Small intestine (tissue), 7 donors: Measurements from ENCODE around the gene THAP11. TPM values are rescaled to one million over a fixed set of nuclear protein-coding genes. Genes with fewer than 3 reads are reported as not detected.

Experiments used
- DNase-seq, 2 donors: peaks; one replicate each; pipeline versions ENCODE4 v3.0.0 to v3.0.0-alpha.2; 2013
- FAIRE-seq: peaks from 2 replicates; lab custom pipeline; 2012; peaks lifted over from hg19 to GRCh38; lab: Jason Lieb, UNC
- H3K27ac ChIP-seq, 3 donors: one replicate each; pipeline ENCODE4 v1.5.1; 2013; ENCODE audit warnings: low read length in 2 of 3, mild to moderate bottlenecking in 2 of 3, control low read depth in 1 of 3, inconsistent platforms in 1 of 3, low read depth in 1 of 3, moderate library complexity in 1 of 3
- H3K27me3 ChIP-seq, 3 donors: one replicate each; pipeline ENCODE4 v1.6.1; 2013; ENCODE audit warnings: low read length in 3 of 3, inconsistent platforms in 1 of 3; ENCODE audit not compliant: control insufficient read depth in 3 of 3, insufficient read depth in 3 of 3
- H3K36me3 ChIP-seq, 3 donors: one replicate each; pipeline ENCODE4 v1.6.1; 2013; ENCODE audit warnings: low read length in 3 of 3, inconsistent platforms in 1 of 3, low read depth in 1 of 3, mild to moderate bottlenecking in 1 of 3, moderate library complexity in 1 of 3; ENCODE audit not compliant: control insufficient read depth in 3 of 3, insufficient read depth in 2 of 3
- H3K4me1 ChIP-seq, 3 donors: one replicate each; pipeline ENCODE4 v1.6.1; 2013; ENCODE audit warnings: low read length in 2 of 3, inconsistent platforms in 1 of 3, low read depth in 1 of 3, mild to moderate bottlenecking in 1 of 3, moderate library complexity in 1 of 3; ENCODE audit not compliant: control insufficient read depth in 3 of 3, insufficient read depth in 2 of 3
- H3K4me3 ChIP-seq, 3 donors: one replicate each; pipeline ENCODE4 v1.5.1; 2013; ENCODE audit warnings: low read length in 3 of 3, control low read depth in 1 of 3, inconsistent platforms in 1 of 3, low read depth in 1 of 3, mild to moderate bottlenecking in 1 of 3, moderate library complexity in 1 of 3
- H3K9me3 ChIP-seq, 2 donors: one replicate each; pipeline ENCODE4 v1.6.1; 2013; ENCODE audit warnings: low read depth in 1 of 2, low read length in 1 of 2; ENCODE audit not compliant: control insufficient read depth in 2 of 2, insufficient read depth in 1 of 2
- WGBS, 3 donors: extraction: QIAGEN DNeasy Blood & Tissue Kit; methylation state at CpG; one replicate each; pipeline ENCODE4 v1.1.7; 2013; 5-methylcytosine and 5-hydroxymethylcytosine counted together
- polyA plus RNA-seq, 4 donors: library from polyadenylated mRNA; stranded (reverse) in 3 of 4; unstranded in 1 of 4; fragments of 200-250 nt in 3 of 4; fragments of 120-200 nt in 1 of 4; gene quantifications; one replicate each; pipeline versions ENCODE4 v1.2.1 to v1.2.3, GENCODE V29; 2013
- donor health status: healthy with polysubstance abuse.
- donor health status: control.
- donor health status: control.
- donor health status: Bipolar disorder and iron deficiency.
- donor health status: healthy.

Gene THAP11
- polyA plus RNA-seq, 4 donors = 15.0 to 25.0 (median 19.2) TPM

DNA sequence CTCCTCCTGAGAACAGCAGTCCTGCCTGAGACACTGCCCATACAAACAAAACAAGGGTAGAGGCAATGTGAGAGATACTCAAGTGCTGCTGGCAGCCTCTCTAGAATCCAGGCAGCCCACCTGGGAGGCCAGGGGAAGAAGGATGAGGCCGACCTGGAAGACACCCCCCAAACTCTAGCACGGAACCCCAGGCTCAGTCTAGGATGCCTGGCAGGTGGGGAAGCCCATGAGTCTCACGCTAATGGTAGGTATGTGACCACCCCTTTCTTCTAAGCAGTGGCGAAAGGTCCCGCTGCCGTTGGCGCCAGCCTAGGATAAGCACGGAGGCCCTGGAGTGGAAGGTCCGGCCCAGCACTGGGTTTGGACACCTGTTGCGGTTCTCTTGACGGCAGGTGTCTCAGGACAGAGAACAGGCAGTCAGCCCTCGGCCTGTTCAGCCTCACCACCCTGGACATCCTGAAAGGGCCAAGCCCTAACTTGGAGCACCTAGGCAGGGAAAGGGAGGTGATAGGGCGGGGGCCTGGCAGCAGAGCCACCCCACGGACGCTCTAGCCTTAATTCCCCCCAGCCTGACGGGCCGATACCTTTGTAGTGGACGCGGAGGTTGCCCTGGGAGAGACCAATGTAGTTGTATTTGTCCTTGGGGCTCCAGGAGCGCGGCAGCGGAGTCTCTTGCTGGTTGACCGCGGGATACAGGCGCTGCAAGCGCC lies 36.2 kb upstream of the THAP11 start:
- H3K36me3 ChIP-seq = peaks cover 4 to 21% (median 6%) of the 10 kb centered on the region in 3 donors
- peaks cover 5 to 12% (median 9%) of the 10 kb centered on the region in 3 donors for H3K4me1 ChIP-seq
- peak overlapping the region; percentile 57 to 74 (median 66) for H3K27ac ChIP-seq
- no peak for DNase-seq
- FAIRE-seq = no peak
- H3K4me3 ChIP-seq = peak overlapping the region; percentile 94 to 98 (median 96)
- no peaks in the 10 kb centered on the region for H3K9me3 ChIP-seq
- H3K27me3 ChIP-seq = no peaks in the 10 kb centered on the region
- 1% methylated on average over 24 to 26 of the region's 26 CpGs for WGBS, 3 donors

GRCh38 chr16:67806428-67807147 lies 35.5 kb upstream of the THAP11 start, which contains the start of the genes RANBP10 and TSNAXIP1:
RANBP10 (minus strand) TSS chr16:67806560; CDS start chr16:67806536, 24 bp downstream.
TSNAXIP1 (plus strand) TSS chr16:67806889; CDS start chr16:67807150, 261 bp downstream.
- H3K36me3 ChIP-seq = peaks cover 0 to 15% (median under 1%) of the 10 kb centered on the region in 3 donors
- no peaks in the 10 kb centered on the region for H3K27me3 ChIP-seq
- no peaks in the 10 kb centered on the region for H3K9me3 ChIP-seq
- DNase-seq = peak; percentile 98 to 100
- H3K4me3 ChIP-seq = peak within 1 kb of the TSS; percentile 94 to 98 (median 96)
- H3K27ac ChIP-seq = peak within 1 kb of the TSS; percentile 57 to 75 (median 74)
- WGBS, 3 donors = 0 to 1% (median 0%) methylated on average over 48 to 54 of the region's 54 CpGs
- H3K4me1 ChIP-seq = peaks cover 5 to 12% (median 6%) of the 10 kb centered on the region in 3 donors
- no peak for FAIRE-seq

- Histone ChIP-seq H3K4me1 (peaks cover 4 to 12% (median 5%) of the 10 kb centered on the region in 3 donors), H3K9me3 (no peaks in the 10 kb centered on the region), H3K27ac (peak overlapping the region in 2 of 3 donors; percentile 5 to 53), H3K4me3 (peak overlapping the region; percentile 48 to 94 (median 60)), H3K27me3 (no peaks in the 10 kb centered on the region), H3K36me3 (peaks cover 0 to 10% (median 0%) of the 10 kb centered on the region in 3 donors)
- FAIRE-seq (no peak), DNase-seq (no peak)
- 29 to 32% (median 32%) methylated on average over 24 of the region's 24 CpGs for WGBS, 3 donors
These were observed 34.9 kb upstream of the THAP11 start for GRCh38 chr16:67807148-67807682.

GRCh38 chr16:67811899-67812298 lies 30.2 kb upstream of the THAP11 start:
- H3K27ac ChIP-seq = no peak overlapping the region
- 93 to 100% (median 100%) methylated on average over 1 of the region's 1 CpG for WGBS, 3 donors
- no peak overlapping the region for H3K4me3 ChIP-seq
- peaks cover 0 to 5% (median 2%) of the 10 kb centered on the region in 3 donors for H3K4me1 ChIP-seq
- H3K9me3 ChIP-seq = no peaks in the 10 kb centered on the region
- FAIRE-seq (no peak), DNase-seq (no peak)
- H3K27me3 ChIP-seq = no peaks in the 10 kb centered on the region
- no peaks in the 10 kb centered on the region for H3K36me3 ChIP-seq

DNA sequence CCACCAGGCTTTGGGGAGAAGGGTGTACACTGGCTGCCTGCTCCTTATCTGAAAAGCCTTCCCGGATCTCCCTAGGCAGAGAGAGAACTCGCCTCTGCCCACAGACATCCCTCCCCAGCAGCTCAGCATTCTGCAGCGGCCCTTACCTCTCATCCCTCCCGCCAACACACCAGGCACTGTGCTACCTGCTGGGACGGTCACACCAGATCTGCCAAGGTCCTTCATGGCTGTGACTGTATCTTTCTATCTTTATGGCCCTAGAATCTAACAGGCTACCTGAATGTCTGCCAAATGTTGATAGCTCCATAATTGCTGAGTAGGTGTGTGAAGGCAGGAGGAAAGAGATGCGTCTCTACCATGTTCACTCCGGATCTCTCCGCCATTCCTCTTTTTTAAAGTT lies 27.6 kb upstream of the THAP11 start:
- Histone ChIP-seq H3K27me3 (no peaks in the 10 kb centered on the region), H3K4me1 (peaks cover 0 to 2% (median 0%) of the 10 kb centered on the region in 3 donors), H3K27ac (no peak overlapping the region), H3K36me3 (no peaks in the 10 kb centered on the region), H3K9me3 (no peaks in the 10 kb centered on the region), H3K4me3 (no peak overlapping the region)
- 11 to 64% (median 39%) methylated on average over 8 of the region's 8 CpGs for WGBS, 3 donors
- no peak for FAIRE-seq
- peak in 1 of 2 donors; percentile 92 for DNase-seq

- Histone ChIP-seq H3K4me1 (no peaks in the 10 kb centered on the region), H3K9me3 (no peaks in the 10 kb centered on the region), H3K36me3 (peaks cover 0 to 5% (median 0%) of the 10 kb centered on the region in 3 donors), H3K27ac (no peak overlapping the region), H3K27me3 (no peaks in the 10 kb centered on the region), H3K4me3 (no peak overlapping the region)
- 76 to 87% (median 80%) methylated on average over 11 of the region's 11 CpGs for WGBS, 3 donors
- DNase-seq (no peak), FAIRE-seq (no peak)
These were observed 21.4 kb upstream of the THAP11 start for GRCh38 chr16:67820608-67821259.

GRCh38 chr16:67822511-67822910 lies 19.6 kb upstream of the THAP11 start:
- Histone ChIP-seq H3K36me3 (peaks cover 0 to 22% (median 0%) of the 10 kb centered on the region in 3 donors), H3K27ac (no peak overlapping the region), H3K4me1 (no peaks in the 10 kb centered on the region), H3K27me3 (no peaks in the 10 kb centered on the region), H3K4me3 (no peak overlapping the region), H3K9me3 (no peaks in the 10 kb centered on the region)
- FAIRE-seq = no peak
- 83 to 92% (median 90%) methylated on average over 2 of the region's 2 CpGs for WGBS, 3 donors
- DNase-seq = no peak

DNA sequence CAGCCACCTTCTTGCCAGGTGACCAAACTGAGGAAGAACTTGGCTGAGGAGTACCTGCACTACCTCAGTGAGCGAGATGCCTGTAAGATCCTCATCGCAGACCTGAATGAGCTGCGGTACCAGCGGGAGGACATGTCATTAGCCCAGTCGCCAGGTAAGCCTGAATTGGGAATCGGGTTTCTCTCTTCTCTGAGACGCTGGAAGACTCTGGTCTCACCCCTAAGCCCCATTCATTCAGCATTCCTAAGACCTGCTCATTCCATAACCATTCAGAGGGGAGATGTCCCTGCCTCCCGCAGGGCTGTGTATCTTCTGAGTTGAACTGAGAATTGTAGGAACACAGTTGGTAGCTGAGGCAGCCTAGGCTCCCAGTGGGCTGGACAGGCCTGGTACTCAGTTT lies 17.0 kb upstream of the THAP11 start:
- no peaks in the 10 kb centered on the region for H3K4me1 ChIP-seq
- H3K4me3 ChIP-seq = no peak overlapping the region
- no peak overlapping the region for H3K27ac ChIP-seq
- no peaks in the 10 kb centered on the region for H3K27me3 ChIP-seq
- FAIRE-seq = no peak
- peaks cover 0 to 48% (median 0%) of the 10 kb centered on the region in 3 donors for H3K36me3 ChIP-seq
- 88 to 92% (median 90%) methylated on average over 8 of the region's 8 CpGs for WGBS, 3 donors
- no peaks in the 10 kb centered on the region for H3K9me3 ChIP-seq
- no peak for DNase-seq
